ENCODE data around the gene PFDN2. TPM values are rescaled to one million over a fixed set of nuclear protein-coding genes. Genes with fewer than 3 reads are reported as not detected.

Gene PFDN2
- total and polyA plus RNA-seq, 2 experiments from 2014 or later: 47.6 to 93.2 TPM

DNA sequence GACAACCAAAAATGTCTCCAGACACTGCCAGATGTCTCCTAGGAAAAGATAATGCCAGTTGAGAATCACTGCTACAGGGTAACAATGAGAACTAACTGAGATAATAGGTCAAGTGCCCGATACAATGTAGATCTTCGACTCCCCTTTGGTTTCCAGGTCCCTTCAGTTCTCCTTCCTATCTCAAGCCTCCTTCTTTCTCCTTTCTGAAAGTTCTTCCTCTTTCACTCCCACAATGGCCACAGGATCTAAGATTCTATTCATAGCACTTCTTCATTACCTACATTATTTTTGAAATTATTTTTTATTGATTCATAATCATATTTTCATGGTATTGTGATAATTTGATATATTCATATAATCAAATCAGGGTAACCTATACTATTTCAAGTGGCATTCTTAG lies 6.3 kb downstream of the PFDN2 start:
- 95% methylated on average over 2 of the region's 2 CpGs for WGBS (ENCODE audit: low lambda C conversion rate, missing lambda C conversion rate)
- H3K79me2 ChIP-seq: peaks cover 97% of the 10 kb centered on the region
- H3K27me3 ChIP-seq: no peaks in the 10 kb centered on the region
- H3K36me3 ChIP-seq (replicated peaks; ENCODE audit: insufficient read depth, low read depth): no peaks in the 10 kb centered on the region
- no peaks in the 10 kb centered on the region for H3K9me3 ChIP-seq (ENCODE audit: low read depth)
- peaks cover 6% of the 10 kb centered on the region for H3K4me1 ChIP-seq (ENCODE audit: insufficient read depth)
- no peak for DNase-seq (ENCODE audit: low spot score)
- H3K27ac ChIP-seq: no peak overlapping the region
- peaks cover 10% of the 10 kb centered on the region for H4K20me1 ChIP-seq (ENCODE audit: insufficient read depth, poor library complexity, severe bottlenecking)
- H3K9me2 ChIP-seq (replicated peaks; ENCODE audit: insufficient read depth): no peaks in the 10 kb centered on the region
- H2AFZ ChIP-seq: no peak overlapping the region
- TF ChIP-seq EZH2 (IDR thresholded peaks at IDR 0.05; ENCODE audit: borderline replicate concordance) (no peak), EZH2phosphoT487 (IDR thresholded peaks at IDR 0.05; ENCODE audit: low read depth, severe bottlenecking, unreplicated experiment) (no peak)
- TF ChIP-seq, protein P1, sequence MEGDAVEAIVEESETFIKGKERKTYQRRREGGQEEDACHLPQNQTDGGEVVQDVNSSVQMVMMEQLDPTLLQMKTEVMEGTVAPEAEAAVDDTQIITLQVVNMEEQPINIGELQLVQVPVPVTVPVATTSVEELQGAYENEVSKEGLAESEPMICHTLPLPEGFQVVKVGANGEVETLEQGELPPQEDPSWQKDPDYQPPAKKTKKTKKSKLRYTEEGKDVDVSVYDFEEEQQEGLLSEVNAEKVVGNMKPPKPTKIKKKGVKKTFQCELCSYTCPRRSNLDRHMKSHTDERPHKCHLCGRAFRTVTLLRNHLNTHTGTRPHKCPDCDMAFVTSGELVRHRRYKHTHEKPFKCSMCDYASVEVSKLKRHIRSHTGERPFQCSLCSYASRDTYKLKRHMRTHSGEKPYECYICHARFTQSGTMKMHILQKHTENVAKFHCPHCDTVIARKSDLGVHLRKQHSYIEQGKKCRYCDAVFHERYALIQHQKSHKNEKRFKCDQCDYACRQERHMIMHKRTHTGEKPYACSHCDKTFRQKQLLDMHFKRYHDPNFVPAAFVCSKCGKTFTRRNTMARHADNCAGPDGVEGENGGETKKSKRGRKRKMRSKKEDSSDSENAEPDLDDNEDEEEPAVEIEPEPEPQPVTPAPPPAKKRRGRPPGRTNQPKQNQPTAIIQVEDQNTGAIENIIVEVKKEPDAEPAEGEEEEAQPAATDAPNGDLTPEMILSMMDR (IDR thresholded peaks at IDR 0.05; ENCODE audit: poor library complexity): no peak
- H3K4me2 ChIP-seq: no peak overlapping the region
- H3K4me3 ChIP-seq: no peak overlapping the region

DNA sequence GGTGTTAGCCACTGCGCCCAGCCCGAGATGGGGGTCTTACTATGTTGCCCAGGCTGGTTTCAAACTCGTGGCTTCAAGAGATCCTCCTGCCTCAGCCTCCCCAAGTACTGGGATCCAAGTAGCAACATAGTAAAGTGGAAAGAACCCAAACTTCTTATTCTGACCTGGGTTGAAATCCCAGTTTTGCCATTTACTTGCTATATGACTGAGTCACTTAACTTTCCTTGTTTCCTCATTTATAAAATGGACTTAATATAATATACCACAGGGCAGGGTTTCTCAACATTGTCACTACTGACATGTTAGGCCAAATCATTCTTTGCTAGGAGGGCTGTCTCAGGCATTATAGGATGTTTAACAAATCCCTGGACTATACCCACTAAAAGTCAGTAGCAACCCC lies 6.7 kb downstream of the PFDN2 start:
- 100% methylated on average over 3 of the region's 3 CpGs for WGBS (ENCODE audit: low lambda C conversion rate, missing lambda C conversion rate)
- H3K4me1 ChIP-seq (ENCODE audit: insufficient read depth): peaks cover 2% of the 10 kb centered on the region
- TF ChIP-seq EZH2 (IDR thresholded peaks at IDR 0.05; ENCODE audit: borderline replicate concordance) (no peak), EZH2phosphoT487 (IDR thresholded peaks at IDR 0.05; ENCODE audit: low read depth, severe bottlenecking, unreplicated experiment) (no peak)
- TF ChIP-seq, protein P1 (IDR thresholded peaks at IDR 0.05; ENCODE audit: poor library complexity): no peak

DNA sequence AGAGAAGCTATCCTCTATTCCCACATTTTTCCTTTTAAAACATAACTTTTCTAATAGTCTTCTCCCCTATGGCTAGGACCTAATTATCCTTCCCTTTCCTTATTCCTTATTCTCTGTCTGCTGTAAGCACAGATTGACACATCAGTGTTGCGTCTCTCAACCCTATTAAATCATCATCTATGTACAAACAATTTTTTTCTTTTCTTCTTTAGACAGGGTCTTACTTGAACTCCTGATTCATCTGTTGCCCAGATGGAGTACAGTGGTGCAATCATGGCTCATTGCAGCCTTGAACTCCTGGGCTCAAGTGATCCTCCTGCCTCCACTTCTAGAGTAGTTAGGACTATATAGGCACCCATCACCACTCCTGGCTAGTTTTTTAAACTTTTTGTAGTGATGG lies 11.4 kb downstream of the PFDN2 start:
- Histone ChIP-seq H4K20me1 (ENCODE audit: insufficient read depth, poor library complexity, severe bottlenecking) (peaks cover 5% of the 10 kb centered on the region), H3K36me3 (replicated peaks; ENCODE audit: insufficient read depth, low read depth) (no peaks in the 10 kb centered on the region), H2AFZ (no peak overlapping the region), H3K4me2 (no peak overlapping the region), H3K4me1 (ENCODE audit: insufficient read depth) (no peaks in the 10 kb centered on the region), H3K9me2 (replicated peaks; ENCODE audit: insufficient read depth) (no peaks in the 10 kb centered on the region), H3K27me3 (no peaks in the 10 kb centered on the region), H3K27ac (no peak overlapping the region), H3K9me3 (ENCODE audit: low read depth) (no peaks in the 10 kb centered on the region), H3K4me3 (no peak overlapping the region), H3K79me2 (peaks cover 68% of the 10 kb centered on the region)
- DNase-seq (ENCODE audit: low spot score): no peak
- 94% methylated on average over 1 of the region's 1 CpG for WGBS (ENCODE audit: low lambda C conversion rate, missing lambda C conversion rate)
- TF ChIP-seq EZH2 (IDR thresholded peaks at IDR 0.05; ENCODE audit: borderline replicate concordance) (no peak), EZH2phosphoT487 (IDR thresholded peaks at IDR 0.05; ENCODE audit: low read depth, severe bottlenecking, unreplicated experiment) (no peak)

More for the DNA sequence above, 6.7 kb downstream of the PFDN2 start:
- Histone ChIP-seq H4K20me1 (ENCODE audit: insufficient read depth, poor library complexity, severe bottlenecking) (peaks cover 10% of the 10 kb centered on the region), H3K27ac (no peak overlapping the region), H3K36me3 (replicated peaks; ENCODE audit: insufficient read depth, low read depth) (no peaks in the 10 kb centered on the region), H3K9me2 (replicated peaks; ENCODE audit: insufficient read depth) (no peaks in the 10 kb centered on the region), H2AFZ (no peak overlapping the region), H3K27me3 (no peaks in the 10 kb centered on the region), H3K4me2 (no peak overlapping the region), H3K4me3 (no peak overlapping the region), H3K9me3 (ENCODE audit: low read depth) (no peaks in the 10 kb centered on the region), H3K79me2 (peaks cover 97% of the 10 kb centered on the region)
- DNase-seq (ENCODE audit: low spot score): no peak

DNA sequence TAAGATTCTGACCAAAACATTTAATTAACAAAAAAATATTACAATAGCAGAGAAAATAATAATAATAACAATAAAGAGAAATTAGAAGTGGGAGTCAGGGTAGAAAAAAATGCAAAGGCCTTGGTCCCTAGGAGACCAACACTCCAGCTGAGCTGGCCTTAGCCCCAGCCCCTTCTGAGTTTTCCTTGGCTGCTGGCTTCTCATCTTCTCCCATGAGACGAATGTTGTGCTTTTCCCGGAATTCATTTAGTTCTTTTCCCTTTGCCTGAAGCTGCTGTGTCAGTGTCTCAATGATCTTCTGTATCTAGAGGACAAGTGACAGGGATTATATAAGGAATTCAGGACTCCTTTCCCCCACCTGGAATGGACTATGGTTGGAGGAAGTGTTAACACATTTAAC lies 17.3 kb downstream of the PFDN2 start:
- Histone ChIP-seq H2AFZ (no peak overlapping the region), H3K27ac (no peak overlapping the region), H3K4me3 (no peak overlapping the region), H3K27me3 (no peaks in the 10 kb centered on the region), H3K79me2 (peaks cover 12% of the 10 kb centered on the region), H4K20me1 (ENCODE audit: insufficient read depth, poor library complexity, severe bottlenecking) (peaks cover 3% of the 10 kb centered on the region), H3K36me3 (replicated peaks; ENCODE audit: insufficient read depth, low read depth) (no peaks in the 10 kb centered on the region), H3K9me2 (replicated peaks; ENCODE audit: insufficient read depth) (no peaks in the 10 kb centered on the region), H3K4me2 (no peak overlapping the region), H3K9me3 (ENCODE audit: low read depth) (no peaks in the 10 kb centered on the region), H3K4me1 (ENCODE audit: insufficient read depth) (peaks cover 8% of the 10 kb centered on the region)
- WGBS (ENCODE audit: low lambda C conversion rate, missing lambda C conversion rate): 96% methylated on average over 2 of the region's 2 CpGs
- DNase-seq (ENCODE audit: low spot score): no peak
- TF ChIP-seq, protein P1 (IDR thresholded peaks at IDR 0.05; ENCODE audit: poor library complexity): no peak
- no peak for TF ChIP-seq EZH2 (IDR thresholded peaks at IDR 0.05; ENCODE audit: borderline replicate concordance)
- TF ChIP-seq EZH2phosphoT487 (IDR thresholded peaks at IDR 0.05; ENCODE audit: low read depth, severe bottlenecking, unreplicated experiment): no peak
